ENCODE data around the gene SREBF1. TPM values are rescaled to one million over a fixed set of nuclear protein-coding genes. Genes with fewer than 3 reads are reported as not detected.

SREBF1 gene
- total and polyA plus RNA-seq, 2 of the 4 experiments (the other 2 are of a cell fraction), result 3.4 to 20.4 TPM

GRCh38 chr17:17792037-17792550, 44.7 kb downstream of the SREBF1 start:
- no peak overlapping the region for H2BK120ac ChIP-seq (ENCODE audit: low read depth, low read length)
- no peak overlapping the region for H2BK20ac ChIP-seq (ENCODE audit: low read depth, low read length)
- peaks cover 8 to 88% of the 10 kb centered on the region in 2 experiments for H3K79me1 ChIP-seq (ENCODE audit: low read depth in 1 of 2, low read length in 2 of 2)
- BruUV-seq (replicated peaks), result no TSS peak
- no peak overlapping the region for H4K5ac ChIP-seq (ENCODE audit: low read depth, low read length)
- H4K20me1 ChIP-seq (ENCODE audit: insufficient read depth, low read length), result peaks cover 88% of the 10 kb centered on the region
- intact Hi-C loops (cut with micrococcal nuclease), result no loop called here
- H3K4ac ChIP-seq (ENCODE audit: low read depth, low read length), result no peak overlapping the region; the same call in 1 of the 2 replicates
- H2BK5ac ChIP-seq (ENCODE audit: low read depth, low read length, poor library complexity, severe bottlenecking), result no peak overlapping the region
- CTCF ChIA-PET, result no interaction called here
- H3K36me3 ChIP-seq (ENCODE audit: control insufficient read depth, insufficient read depth, low read length), result peaks cover 36% of the 10 kb centered on the region
- DNase-seq (no peak), ATAC-seq (ENCODE audit: low read depth) (no peak)
- no peak overlapping the region for H4K8ac ChIP-seq (ENCODE audit: low read depth in 2 of 2, low read length in 2 of 2)
- WGBS, 2 experiments (ENCODE audit: extremely low coverage in 2 of 2, insufficient read length in 1 of 2), result 42% methylated on average over 6 of the region's 18 CpGs; no CpG with 5 or more reads in 1 of the 2 experiments
- no peak overlapping the region for H2AFZ ChIP-seq (replicated peaks; ENCODE audit: low read length, poor library complexity)
- H3K9ac ChIP-seq (ENCODE audit: low read depth, low read length), result no peak overlapping the region
- no peaks in the 10 kb centered on the region for H3K27me3 ChIP-seq (ENCODE audit: control insufficient read depth, insufficient read depth, low read length)
- no peak overlapping the region for H3K27ac ChIP-seq (ENCODE audit: insufficient read depth, low read length)
- H3K4me3 ChIP-seq (ENCODE audit: insufficient read depth, low read depth, low read length), result no peak overlapping the region
- H2AK9ac ChIP-seq (replicated peaks; ENCODE audit: low read depth, low read length, poor library complexity), result no peak overlapping the region
- H3K14ac ChIP-seq (replicated peaks; ENCODE audit: low read depth, low read length), result no peak overlapping the region
- no peak overlapping the region for H4K91ac ChIP-seq (ENCODE audit: insufficient read depth, low read depth, low read length)
- peaks cover 10% of the 10 kb centered on the region; the same call in 1 of the 2 replicates for H3K9me1 ChIP-seq (ENCODE audit: insufficient read depth, low read length)
- dilution Hi-C loops (cut with HindIII; ENCODE audit: low sequenced_read_pairs, unreplicated experiment), result no loop called here
- no peak for TF ChIP-seq CTCF (conservative IDR thresholded peaks at IDR 0.05; ENCODE audit: low read depth, low read length)
- no peak for TF ChIP-seq RFX5 (IDR thresholded peaks at IDR 0.05; ENCODE audit: low read depth, low read length)
- TF ChIP-seq SMC3 (IDR thresholded peaks at IDR 0.05; ENCODE audit: low read depth, low read length), result no peak
- TF ChIP-seq MAZ (IDR thresholded peaks at IDR 0.05; ENCODE audit: borderline replicate concordance, low read depth, low read length), result no peak
- H3K23ac ChIP-seq (ENCODE audit: low read depth, low read length), result no peak overlapping the region
- POLR2A ChIA-PET (ENCODE audit: unreplicated experiment), result no interaction called here
- H3K4me1 ChIP-seq (ENCODE audit: control insufficient read depth, insufficient read depth, low read length), result peaks cover 15% of the 10 kb centered on the region; the same call in 1 of the 2 replicates
- H3K56ac ChIP-seq (ENCODE audit: extremely low read depth, insufficient read depth, low read length), result no peak overlapping the region
- no peak overlapping the region for H3K18ac ChIP-seq (ENCODE audit: low read depth, low read length)
- no peak overlapping the region for H2AK5ac ChIP-seq (ENCODE audit: low read depth, low read length)
- no peak overlapping the region for H3K4me2 ChIP-seq (ENCODE audit: low read depth, low read length)
- in situ Hi-C loops (cut with MboI; ENCODE audit: low sequenced_read_pairs), result no loop called here
- H2BK15ac ChIP-seq (ENCODE audit: low read depth, low read length), result no peak overlapping the region
- H3K9me3 ChIP-seq (ENCODE audit: control insufficient read depth, insufficient read depth, low read length), result no peaks in the 10 kb centered on the region

All from IMR-90 (cell line).